ENCODE data around the gene JCAD. TPM values are rescaled to one million over a fixed set of nuclear protein-coding genes. Genes with fewer than 3 reads are reported as not detected.

The JCAD gene
- polyA plus RNA-seq, 1 of the 3 experiments (the other 2 are of a cell fraction), result 19.0 TPM

DNA sequence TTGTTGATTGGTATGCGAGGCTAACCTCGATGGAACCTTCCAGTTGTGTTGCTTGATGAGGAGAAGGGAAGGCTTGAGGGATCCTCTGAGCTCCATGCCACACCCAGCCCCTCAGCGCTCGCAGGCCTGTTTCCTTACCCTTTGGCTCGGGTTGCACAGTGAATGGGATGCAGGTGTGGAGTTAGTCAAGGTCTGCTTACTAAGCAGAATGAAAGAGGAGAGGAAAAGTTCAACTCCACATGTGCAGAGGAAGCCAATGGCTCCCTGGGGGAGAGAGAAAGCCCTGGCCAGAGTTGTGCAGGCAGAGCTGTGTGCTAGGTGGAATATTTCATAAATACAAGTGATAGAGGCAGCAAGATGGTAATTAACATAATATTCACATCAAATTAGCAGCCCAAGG lies 85.5 kb downstream of the JCAD start:
- Histone ChIP-seq H3K36me3 (replicated peaks in 1 of 2; ENCODE audit: control insufficient read depth in 1 of 2, insufficient read depth in 2 of 2, low read length in 1 of 2) (no peaks in the 10 kb centered on the region), H3K9me2 (no peaks in the 10 kb centered on the region), H3K4me2 (no peak overlapping the region), H2AFZ (ENCODE audit: low read depth) (no peak overlapping the region), H3K79me2 (ENCODE audit: insufficient read depth) (no peaks in the 10 kb centered on the region), H3K4me1 (ENCODE audit: control insufficient read depth in 1 of 2, insufficient read depth in 2 of 2, low read depth in 1 of 2, low read length in 1 of 2) (peaks cover 5 to 12% of the 10 kb centered on the region in 2 experiments; a peak in 2 of 4 replicates), H3K9ac (no peak overlapping the region), H3F3A (replicated peaks; ENCODE audit: insufficient read depth) (no peaks in the 10 kb centered on the region), H4K20me1 (ENCODE audit: insufficient read depth) (no peaks in the 10 kb centered on the region), H3K27ac (ENCODE audit: low read depth in 2 of 2, low read length in 1 of 2) (no peak overlapping the region), H3K9me3 (no peaks in the 10 kb centered on the region), H3K4me3 (ENCODE audit: low read depth in 2 of 2, low read length in 1 of 2) (no peak overlapping the region), H3K27me3 (ENCODE audit: insufficient read depth) (no peaks in the 10 kb centered on the region)
- TF ChIP-seq NFIC (IDR thresholded peaks at IDR 0.05; ENCODE audit: borderline replicate concordance) (no peak), RCOR1 (IDR thresholded peaks at IDR 0.05; ENCODE audit: low read length) (no peak), TCF12 (IDR thresholded peaks at IDR 0.05) (no peak), CHD2 (IDR thresholded peaks at IDR 0.05; ENCODE audit: low read length, partially characterized antibody) (no peak), TEAD4 (IDR thresholded peaks at IDR 0.05; ENCODE audit: borderline replicate concordance, insufficient read depth) (no peak), YY1 (IDR thresholded peaks at IDR 0.05; ENCODE audit: low read depth) (no peak), TAF1 (IDR thresholded peaks at IDR 0.05; ENCODE audit: borderline replicate concordance, low read depth, low read length) (no peak), FOXM1 (IDR thresholded peaks at IDR 0.05; ENCODE audit: low read depth) (no peak), ELF1 (IDR thresholded peaks at IDR 0.05) (no peak), SIN3A (IDR thresholded peaks at IDR 0.05; ENCODE audit: borderline replicate concordance, low read depth, low read length) (no peak)
- TF ChIP-seq, protein P1, sequence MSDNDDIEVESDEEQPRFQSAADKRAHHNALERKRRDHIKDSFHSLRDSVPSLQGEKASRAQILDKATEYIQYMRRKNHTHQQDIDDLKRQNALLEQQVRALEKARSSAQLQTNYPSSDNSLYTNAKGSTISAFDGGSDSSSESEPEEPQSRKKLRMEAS (IDR thresholded peaks at IDR 0.05; ENCODE audit: low read depth), result no peak
- ChIA-PET POLR2A (no interaction called here), CTCF (interaction anchor here (1.7 kb wide), 1 partner anchor 24 kb away, joined by 5 read pairs; no protein-coding TSS in a partner anchor)
- 93% methylated on average over 5 of the region's 5 CpGs for WGBS (ENCODE audit: low lambda C conversion rate)
- DNase-seq, result no peak

DNA sequence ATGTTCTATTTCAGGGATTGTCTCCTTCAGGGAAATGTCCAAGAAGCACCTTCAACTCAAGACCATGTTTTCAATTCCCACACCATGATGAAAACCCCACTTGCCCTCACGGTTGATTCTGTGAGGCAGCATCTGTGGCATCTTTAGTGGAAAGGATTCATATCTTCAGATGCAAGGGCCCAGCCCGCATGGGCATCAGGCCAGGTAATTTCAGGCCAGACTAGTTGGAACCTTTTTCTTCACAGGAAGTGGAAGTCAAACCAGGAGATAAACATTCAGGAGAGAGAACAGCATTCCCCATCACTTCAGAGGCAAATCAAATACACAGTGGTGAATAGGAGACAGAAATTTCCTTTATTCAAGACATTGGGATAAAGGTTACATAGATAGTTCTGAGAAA lies 88.8 kb downstream of the JCAD start:
- TF ChIP-seq NFIC (IDR thresholded peaks at IDR 0.05; ENCODE audit: borderline replicate concordance) (0 out of 2 replicates have a peak, but pooled peaks have one; percentile 24), RCOR1 (IDR thresholded peaks at IDR 0.05; ENCODE audit: low read length) (no peak)
- Histone ChIP-seq H3K36me3 (replicated peaks in 1 of 2; ENCODE audit: control insufficient read depth in 1 of 2, insufficient read depth in 2 of 2, low read length in 1 of 2) (no peaks in the 10 kb centered on the region), H4K20me1 (ENCODE audit: insufficient read depth) (no peaks in the 10 kb centered on the region), H3K4me3 (ENCODE audit: low read depth in 2 of 2, low read length in 1 of 2) (no peak overlapping the region), H3K9me2 (no peaks in the 10 kb centered on the region), H3K27ac (ENCODE audit: low read depth in 2 of 2, low read length in 1 of 2) (no peak overlapping the region), H3K9me3 (no peaks in the 10 kb centered on the region), H3K4me2 (no peak overlapping the region), H3K27me3 (ENCODE audit: insufficient read depth) (no peaks in the 10 kb centered on the region), H3K79me2 (ENCODE audit: insufficient read depth) (no peaks in the 10 kb centered on the region), H2AFZ (ENCODE audit: low read depth) (no peak overlapping the region), H3F3A (replicated peaks; ENCODE audit: insufficient read depth) (no peaks in the 10 kb centered on the region), H3K4me1 (ENCODE audit: control insufficient read depth in 1 of 2, insufficient read depth in 2 of 2, low read depth in 1 of 2, low read length in 1 of 2) (peaks cover 5 to 10% of the 10 kb centered on the region in 2 experiments; a peak in 2 of 4 replicates), H3K9ac (no peak overlapping the region)
- no peak for DNase-seq
- CTCF ChIA-PET, result interaction anchor here (1.0 kb wide), 1 partner anchor 28 kb away, joined by 6 read pairs; no protein-coding TSS in a partner anchor
- 80% methylated on average over 2 of the region's 2 CpGs for WGBS (ENCODE audit: low lambda C conversion rate)
- POLR2A ChIA-PET, result no interaction called here

DNA sequence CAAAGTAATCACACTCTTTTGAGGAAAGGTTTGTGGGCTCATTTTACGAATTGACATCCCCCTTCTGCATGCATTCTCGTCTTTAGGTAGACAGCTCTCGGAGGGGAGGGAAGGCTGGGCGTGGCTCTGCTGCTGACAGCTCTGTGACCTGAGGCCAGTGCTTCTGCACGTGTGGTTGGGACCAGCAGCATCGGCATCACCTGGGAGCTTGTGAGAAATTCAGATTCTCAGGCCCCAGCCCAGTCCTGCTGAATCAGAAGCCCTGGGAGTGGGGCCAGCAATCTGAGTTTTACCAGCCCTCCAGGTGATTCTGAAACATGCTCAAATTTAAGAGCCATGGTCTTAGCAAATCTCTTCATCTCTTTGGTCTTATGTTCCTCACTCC lies 89.4 kb downstream of the JCAD start:
- Histone ChIP-seq H4K20me1 (ENCODE audit: insufficient read depth) (no peaks in the 10 kb centered on the region), H3K9ac (no peak overlapping the region), H3F3A (replicated peaks; ENCODE audit: insufficient read depth) (no peaks in the 10 kb centered on the region), H2AFZ (ENCODE audit: low read depth) (no peak overlapping the region), H3K4me3 (ENCODE audit: low read depth in 2 of 2, low read length in 1 of 2) (no peak overlapping the region), H3K79me2 (ENCODE audit: insufficient read depth) (no peaks in the 10 kb centered on the region), H3K9me3 (no peaks in the 10 kb centered on the region), H3K27ac (ENCODE audit: low read depth in 2 of 2, low read length in 1 of 2) (no peak overlapping the region), H3K4me1 (ENCODE audit: control insufficient read depth in 1 of 2, insufficient read depth in 2 of 2, low read depth in 1 of 2, low read length in 1 of 2) (peaks cover 5 to 10% of the 10 kb centered on the region in 2 experiments; a peak in 2 of 4 replicates), H3K4me2 (no peak overlapping the region), H3K27me3 (ENCODE audit: insufficient read depth) (no peaks in the 10 kb centered on the region), H3K36me3 (replicated peaks in 1 of 2; ENCODE audit: control insufficient read depth in 1 of 2, insufficient read depth in 2 of 2, low read length in 1 of 2) (no peaks in the 10 kb centered on the region), H3K9me2 (no peaks in the 10 kb centered on the region)
- POLR2A ChIA-PET, result no interaction called here
- 100% methylated on average over 6 of the region's 6 CpGs for WGBS (ENCODE audit: low lambda C conversion rate)
- CTCF ChIA-PET, result interaction anchor here (1.0 kb wide), 1 partner anchor 389 kb away, joined by 3 read pairs; no protein-coding TSS in a partner anchor
- TF ChIP-seq RFX5 (IDR thresholded peaks at IDR 0.05; ENCODE audit: low read length) (no peak), EP300 (IDR thresholded peaks at IDR 0.05; ENCODE audit: borderline replicate concordance in 1 of 2, low read depth in 1 of 2, low read length in 1 of 2) (no peak), RAD21 (IDR thresholded peaks at IDR 0.05; ENCODE audit: low read length) (no peak), GATA2 (CRISPR knock-in tag; IDR thresholded peaks at IDR 0.05) (no peak), NFIC (IDR thresholded peaks at IDR 0.05; ENCODE audit: borderline replicate concordance) (no peak), FOSL2 (IDR thresholded peaks at IDR 0.05; ENCODE audit: borderline replicate concordance, low read depth) (no peak), POLR2AphosphoS5 (IDR thresholded peaks at IDR 0.05; ENCODE audit: low read depth, low read length) (no peak), TAF1 (IDR thresholded peaks at IDR 0.05; ENCODE audit: borderline replicate concordance, low read depth, low read length) (no peak), MEF2A (IDR thresholded peaks at IDR 0.05; ENCODE audit: borderline replicate concordance, low read depth) (no peak), JUND (IDR thresholded peaks at IDR 0.05) (no peak), EZH2phosphoT487 (IDR thresholded peaks at IDR 0.05; ENCODE audit: borderline replicate concordance, low read depth) (no peak)
- TF ChIP-seq, protein P2, sequence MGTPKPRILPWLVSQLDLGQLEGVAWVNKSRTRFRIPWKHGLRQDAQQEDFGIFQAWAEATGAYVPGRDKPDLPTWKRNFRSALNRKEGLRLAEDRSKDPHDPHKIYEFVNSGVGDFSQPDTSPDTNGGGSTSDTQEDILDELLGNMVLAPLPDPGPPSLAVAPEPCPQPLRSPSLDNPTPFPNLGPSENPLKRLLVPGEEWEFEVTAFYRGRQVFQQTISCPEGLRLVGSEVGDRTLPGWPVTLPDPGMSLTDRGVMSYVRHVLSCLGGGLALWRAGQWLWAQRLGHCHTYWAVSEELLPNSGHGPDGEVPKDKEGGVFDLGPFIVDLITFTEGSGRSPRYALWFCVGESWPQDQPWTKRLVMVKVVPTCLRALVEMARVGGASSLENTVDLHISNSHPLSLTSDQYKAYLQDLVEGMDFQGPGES (IDR thresholded peaks at IDR 0.05; ENCODE audit: low read depth, low read length), result no peak
- TF ChIP-seq, protein P3, sequence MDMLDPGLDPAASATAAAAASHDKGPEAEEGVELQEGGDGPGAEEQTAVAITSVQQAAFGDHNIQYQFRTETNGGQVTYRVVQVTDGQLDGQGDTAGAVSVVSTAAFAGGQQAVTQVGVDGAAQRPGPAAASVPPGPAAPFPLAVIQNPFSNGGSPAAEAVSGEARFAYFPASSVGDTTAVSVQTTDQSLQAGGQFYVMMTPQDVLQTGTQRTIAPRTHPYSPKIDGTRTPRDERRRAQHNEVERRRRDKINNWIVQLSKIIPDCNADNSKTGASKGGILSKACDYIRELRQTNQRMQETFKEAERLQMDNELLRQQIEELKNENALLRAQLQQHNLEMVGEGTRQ (IDR thresholded peaks at IDR 0.05; ENCODE audit: borderline replicate concordance, low read depth, low read length), result no peak
- DNase-seq, result no peak
